ENCODE data around the gene C10orf71. TPM values are rescaled to one million over a fixed set of nuclear protein-coding genes. Genes with fewer than 3 reads are reported as not detected.

Gene C10orf71
- total and polyA plus RNA-seq, 7 experiments from 2014 or later, result not detected

DNA sequence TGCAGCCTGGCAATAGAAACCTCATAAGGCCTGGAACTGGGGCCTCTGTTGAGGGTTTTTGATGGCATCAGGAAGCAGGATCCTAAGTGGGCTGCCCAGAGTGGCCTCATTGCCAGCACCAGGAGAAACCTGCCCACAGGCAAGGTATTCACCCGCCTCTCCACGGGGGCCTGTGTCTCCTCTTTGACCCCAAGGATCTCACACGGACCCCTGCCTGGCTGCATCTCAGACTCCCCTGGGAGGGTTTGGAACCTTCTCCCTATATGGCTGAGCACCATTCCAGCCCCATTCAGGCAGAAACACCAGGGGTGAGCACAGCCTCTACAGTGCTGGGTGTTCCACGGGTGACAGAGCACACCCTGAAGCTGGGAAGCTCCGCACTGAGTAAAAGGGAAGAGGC, 14.6 kb upstream of the C10orf71 start:
- Histone ChIP-seq H3K27me3 (ENCODE audit: control insufficient read depth in 2 of 2, insufficient read depth in 2 of 2, low read length in 2 of 2) (no peaks in the 10 kb centered on the region), H3K27ac (ENCODE audit: low read depth, low read length) (no peak overlapping the region), H3K4me1 (ENCODE audit: control insufficient read depth in 2 of 2, insufficient read depth in 2 of 2, low read length in 2 of 2) (no peaks in the 10 kb centered on the region), H3K4me3 (ENCODE audit: low read length) (no peak overlapping the region), H3K9me3 (ENCODE audit: control insufficient read depth in 2 of 3, low read length in 3 of 3) (no peaks in the 10 kb centered on the region), H3K36me3 (ENCODE audit: control insufficient read depth in 2 of 3, insufficient read depth in 3 of 3, low read length in 3 of 3) (no peaks in the 10 kb centered on the region)
- Mint-ChIP-seq H3K36me3 (no peaks in the 10 kb centered on the region), H3K4me1 (peaks cover 0 to 4% (median 0%) of the 10 kb centered on the region in 7 donors), H3K27me3 (peaks cover 0 to 8% (median 3%) of the 10 kb centered on the region in 5 donors), H3K9me3 (no peaks in the 10 kb centered on the region), H3K27ac (no peak overlapping the region), H3K4me3 (no peak overlapping the region)
- ChIA-PET CTCF (no interaction called here), POLR2A (interaction anchor here (0.7 kb wide), 1 partner anchor 451 kb away, joined by 3 read pairs; no protein-coding TSS in a partner anchor)
- ATAC-seq (no peak), DNase-seq (no peak)
- intact Hi-C loops (cut with micrococcal nuclease), result no loop called here

DNA sequence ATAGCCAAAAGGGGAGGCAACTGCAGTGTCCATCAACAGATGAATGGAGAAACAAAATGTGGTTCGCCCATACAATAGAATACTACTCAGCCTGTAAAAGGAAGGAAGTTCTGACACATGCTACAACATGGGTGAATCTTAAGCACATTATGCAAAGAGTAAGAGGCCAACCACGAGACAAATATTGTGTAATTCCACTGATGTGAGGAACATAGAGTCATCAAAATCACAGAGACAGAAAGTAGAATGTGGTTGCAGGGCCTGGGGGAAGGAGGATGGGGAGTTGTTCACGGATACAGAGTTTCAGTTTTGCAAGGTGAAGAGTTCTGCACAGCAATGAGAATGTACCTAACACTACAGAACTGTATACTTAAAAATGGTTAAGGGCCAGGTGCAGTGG, 13.7 kb upstream of the C10orf71 start:
- peak; percentile 73 for ATAC-seq
- intact Hi-C loops (cut with micrococcal nuclease), result no loop called here
- POLR2A ChIA-PET, result no interaction called here
- Histone ChIP-seq H3K36me3 (ENCODE audit: control insufficient read depth in 2 of 3, insufficient read depth in 3 of 3, low read length in 3 of 3) (no peaks in the 10 kb centered on the region), H3K27me3 (ENCODE audit: control insufficient read depth in 2 of 2, insufficient read depth in 2 of 2, low read length in 2 of 2) (no peaks in the 10 kb centered on the region), H3K27ac (ENCODE audit: low read depth, low read length) (no peak overlapping the region), H3K4me1 (ENCODE audit: control insufficient read depth in 2 of 2, insufficient read depth in 2 of 2, low read length in 2 of 2) (no peaks in the 10 kb centered on the region), H3K9me3 (ENCODE audit: control insufficient read depth in 2 of 3, low read length in 3 of 3) (no peaks in the 10 kb centered on the region), H3K4me3 (ENCODE audit: low read length) (no peak overlapping the region)
- no peaks in the 10 kb centered on the region for H3K36me3 Mint-ChIP-seq
- H3K4me3 Mint-ChIP-seq, result no peak overlapping the region
- H3K27ac Mint-ChIP-seq, result no peak overlapping the region
- H3K27me3 Mint-ChIP-seq, result peaks cover 0 to 4% (median 0%) of the 10 kb centered on the region in 5 donors
- no peak for DNase-seq
- H3K9me3 Mint-ChIP-seq, result no peaks in the 10 kb centered on the region
- CTCF ChIA-PET, result no interaction called here
- no peaks in the 10 kb centered on the region for H3K4me1 Mint-ChIP-seq

DNA sequence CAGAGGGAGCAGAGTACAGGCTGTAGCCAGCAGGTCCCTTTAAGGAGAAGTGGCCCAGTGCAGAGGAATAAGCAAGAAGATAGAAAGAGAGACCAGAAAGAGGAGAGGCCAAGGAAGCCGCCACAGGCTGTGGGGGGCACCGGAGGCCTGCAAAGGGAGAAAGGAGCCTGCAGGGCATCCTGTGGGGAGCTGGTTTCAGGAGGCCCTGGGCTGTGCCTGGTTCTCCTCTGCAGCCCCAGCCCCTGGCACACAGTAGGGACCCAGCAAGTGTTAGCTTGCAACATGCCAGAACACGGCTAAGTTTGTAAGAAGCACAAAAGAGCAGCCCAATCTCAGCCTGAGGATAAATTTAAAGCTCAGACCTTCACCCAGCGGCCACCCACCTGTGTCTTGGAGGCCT, 12.3 kb upstream of the C10orf71 start:
- Histone ChIP-seq H3K27ac (ENCODE audit: low read depth, low read length) (no peak overlapping the region), H3K36me3 (ENCODE audit: control insufficient read depth in 2 of 3, insufficient read depth in 3 of 3, low read length in 3 of 3) (no peaks in the 10 kb centered on the region), H3K9me3 (ENCODE audit: control insufficient read depth in 2 of 3, low read length in 3 of 3) (no peaks in the 10 kb centered on the region), H3K4me3 (ENCODE audit: low read length) (no peak overlapping the region), H3K27me3 (ENCODE audit: control insufficient read depth in 2 of 2, insufficient read depth in 2 of 2, low read length in 2 of 2) (no peaks in the 10 kb centered on the region), H3K4me1 (ENCODE audit: control insufficient read depth in 2 of 2, insufficient read depth in 2 of 2, low read length in 2 of 2) (no peaks in the 10 kb centered on the region)
- no peaks in the 10 kb centered on the region for H3K4me1 Mint-ChIP-seq
- DNase-seq (no peak), ATAC-seq (no peak)
- H3K9me3 Mint-ChIP-seq, result no peaks in the 10 kb centered on the region
- intact Hi-C loops (cut with micrococcal nuclease), result no loop called here
- CTCF ChIA-PET, result no interaction called here
- POLR2A ChIA-PET, result no interaction called here
- H3K27ac Mint-ChIP-seq, result no peak overlapping the region
- no peak overlapping the region for H3K4me3 Mint-ChIP-seq
- peaks cover 0 to 9% (median 3%) of the 10 kb centered on the region in 5 donors for H3K27me3 Mint-ChIP-seq
- H3K36me3 Mint-ChIP-seq, result no peaks in the 10 kb centered on the region

DNA sequence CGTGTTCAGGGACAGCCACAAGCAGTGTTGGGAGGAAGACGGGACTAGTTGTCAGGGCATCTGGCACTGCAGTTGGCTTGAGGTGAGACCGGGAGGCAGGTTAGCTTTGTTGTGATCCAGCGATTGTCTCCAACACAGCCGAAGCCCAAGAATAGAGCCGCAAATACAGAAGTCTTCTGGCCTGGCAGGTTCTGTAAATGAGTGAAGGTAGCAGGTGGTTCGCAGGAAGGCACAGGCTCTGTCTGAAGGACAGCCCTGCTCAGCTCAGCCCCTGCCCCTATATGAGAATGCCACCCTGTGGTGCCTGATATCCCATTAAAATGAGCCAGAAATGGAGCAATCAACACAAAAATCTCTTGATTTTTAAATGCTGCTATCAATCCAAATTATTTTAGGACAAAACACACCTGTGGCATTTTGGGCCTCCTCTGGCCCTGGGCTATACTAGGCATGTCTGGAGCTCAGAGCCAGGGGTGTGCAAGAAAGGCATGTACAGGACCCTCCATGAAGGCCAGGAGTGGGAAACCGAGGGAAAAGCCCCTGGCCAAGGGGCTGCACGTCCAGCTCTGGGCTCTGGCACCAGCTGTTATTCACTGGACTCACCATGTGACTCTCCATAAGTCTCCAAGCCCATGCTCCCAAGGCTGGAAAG, 11.2 kb upstream of the C10orf71 start:
- Mint-ChIP-seq H3K4me3 (no peak overlapping the region), H3K9me3 (no peaks in the 10 kb centered on the region), H3K27ac (no peak overlapping the region), H3K27me3 (peaks cover 2 to 16% (median 6%) of the 10 kb centered on the region in 5 donors), H3K36me3 (no peaks in the 10 kb centered on the region), H3K4me1 (no peaks in the 10 kb centered on the region)
- H3K27ac ChIP-seq (ENCODE audit: low read depth, low read length), result no peak overlapping the region
- no peak overlapping the region for H3K4me3 ChIP-seq (ENCODE audit: low read length)
- intact Hi-C loops (cut with micrococcal nuclease), result no loop called here
- no peaks in the 10 kb centered on the region for H3K4me1 ChIP-seq (ENCODE audit: control insufficient read depth in 2 of 2, insufficient read depth in 2 of 2, low read length in 2 of 2)
- DNase-seq (no peak), ATAC-seq (no peak)
- H3K9me3 ChIP-seq (ENCODE audit: control insufficient read depth in 2 of 3, low read length in 3 of 3), result no peaks in the 10 kb centered on the region
- H3K36me3 ChIP-seq (ENCODE audit: control insufficient read depth in 2 of 3, insufficient read depth in 3 of 3, low read length in 3 of 3), result no peaks in the 10 kb centered on the region
- POLR2A ChIA-PET, result no interaction called here
- CTCF ChIA-PET, result no interaction called here
- H3K27me3 ChIP-seq (ENCODE audit: control insufficient read depth in 2 of 2, insufficient read depth in 2 of 2, low read length in 2 of 2), result no peaks in the 10 kb centered on the region

DNA sequence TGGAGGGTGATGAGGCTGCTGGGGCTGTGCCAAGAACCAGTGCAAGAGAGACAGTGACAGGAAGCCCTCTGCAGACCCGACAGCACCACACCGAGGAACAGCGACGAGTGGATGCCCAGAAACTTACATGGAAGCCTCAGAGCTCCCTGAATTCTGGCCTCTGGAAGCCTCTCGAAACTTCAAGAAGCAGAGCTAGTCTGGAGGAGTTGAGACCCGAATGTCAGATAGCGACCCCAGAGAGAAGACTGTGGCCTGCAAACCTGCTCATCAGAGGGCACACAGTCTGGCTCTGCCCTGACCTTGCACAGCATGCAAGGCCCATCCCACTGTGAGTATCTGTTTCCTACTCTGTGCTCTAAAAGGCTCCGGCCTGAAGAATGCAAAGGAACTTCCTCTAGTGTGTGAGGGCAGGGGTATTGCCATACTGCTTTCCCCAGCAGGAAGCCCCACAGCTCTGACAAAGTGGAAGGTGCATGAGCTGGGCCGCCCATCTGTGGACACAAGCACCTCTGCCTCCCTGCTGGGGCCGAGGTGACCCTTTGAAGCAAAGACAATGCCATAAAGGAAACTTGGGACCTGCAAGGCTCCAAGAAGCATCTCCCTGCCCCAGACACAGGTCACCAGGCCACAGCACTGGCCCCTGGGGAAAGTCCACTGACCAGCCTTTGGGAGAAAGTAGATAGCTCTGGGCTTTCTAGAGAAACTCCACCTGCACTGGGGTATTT, 10.5 kb upstream of the C10orf71 start:
- no peak for DNase-seq
- no peak for ATAC-seq
- Histone ChIP-seq H3K36me3 (ENCODE audit: control insufficient read depth in 2 of 3, insufficient read depth in 3 of 3, low read length in 3 of 3) (no peaks in the 10 kb centered on the region), H3K27ac (ENCODE audit: low read depth, low read length) (no peak overlapping the region), H3K4me3 (ENCODE audit: low read length) (no peak overlapping the region), H3K4me1 (ENCODE audit: control insufficient read depth in 2 of 2, insufficient read depth in 2 of 2, low read length in 2 of 2) (no peaks in the 10 kb centered on the region), H3K27me3 (ENCODE audit: control insufficient read depth in 2 of 2, insufficient read depth in 2 of 2, low read length in 2 of 2) (no peaks in the 10 kb centered on the region), H3K9me3 (ENCODE audit: control insufficient read depth in 2 of 3, low read length in 3 of 3) (no peaks in the 10 kb centered on the region)
- H3K27me3 Mint-ChIP-seq, result peaks cover 5 to 21% (median 10%) of the 10 kb centered on the region in 5 donors
- CTCF ChIA-PET, result no interaction called here
- H3K4me1 Mint-ChIP-seq, result peaks cover 0 to 2% (median 0%) of the 10 kb centered on the region in 7 donors
- POLR2A ChIA-PET, result no interaction called here
- H3K36me3 Mint-ChIP-seq, result no peaks in the 10 kb centered on the region
- no peak overlapping the region for H3K4me3 Mint-ChIP-seq
- intact Hi-C loops (cut with micrococcal nuclease), result no loop called here
- no peak overlapping the region for H3K27ac Mint-ChIP-seq
- H3K9me3 Mint-ChIP-seq, result no peaks in the 10 kb centered on the region

DNA sequence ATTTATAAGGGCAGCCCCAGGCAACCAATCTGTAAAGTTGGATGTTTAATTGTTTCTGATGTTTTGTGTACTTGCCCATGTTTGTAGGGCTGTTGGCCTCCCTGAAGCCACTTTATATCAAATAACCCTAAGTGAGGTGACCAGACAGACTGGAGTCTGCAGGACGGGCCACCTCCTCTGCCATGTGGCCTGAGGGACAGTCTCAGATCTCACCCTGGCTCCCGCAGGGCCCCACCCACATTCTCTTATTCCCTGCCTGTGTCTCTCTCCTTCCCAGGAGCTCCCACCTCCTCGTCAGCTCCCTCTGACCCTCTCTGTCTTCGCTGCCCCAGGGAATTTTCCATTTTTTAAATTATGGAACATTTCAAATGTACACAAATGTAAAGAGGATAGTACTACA, 9.5 kb upstream of the C10orf71 start:
- Histone ChIP-seq H3K36me3 (ENCODE audit: control insufficient read depth in 2 of 3, insufficient read depth in 3 of 3, low read length in 3 of 3) (no peaks in the 10 kb centered on the region), H3K4me1 (ENCODE audit: control insufficient read depth in 2 of 2, insufficient read depth in 2 of 2, low read length in 2 of 2) (no peaks in the 10 kb centered on the region), H3K9me3 (ENCODE audit: control insufficient read depth in 2 of 3, low read length in 3 of 3) (no peaks in the 10 kb centered on the region), H3K27me3 (ENCODE audit: control insufficient read depth in 2 of 2, insufficient read depth in 2 of 2, low read length in 2 of 2) (no peaks in the 10 kb centered on the region), H3K4me3 (ENCODE audit: low read length) (no peak overlapping the region), H3K27ac (ENCODE audit: low read depth, low read length) (no peak overlapping the region)
- Mint-ChIP-seq H3K4me1 (peaks cover 0 to 2% (median 0%) of the 10 kb centered on the region in 7 donors), H3K36me3 (no peaks in the 10 kb centered on the region), H3K27me3 (peaks cover 5 to 21% (median 10%) of the 10 kb centered on the region in 5 donors), H3K4me3 (no peak overlapping the region), H3K27ac (no peak overlapping the region), H3K9me3 (no peaks in the 10 kb centered on the region)
- DNase-seq (no peak), ATAC-seq (no peak)
- ChIA-PET POLR2A (no interaction called here), CTCF (no interaction called here)
- intact Hi-C loops (cut with micrococcal nuclease), result no loop called here

DNA sequence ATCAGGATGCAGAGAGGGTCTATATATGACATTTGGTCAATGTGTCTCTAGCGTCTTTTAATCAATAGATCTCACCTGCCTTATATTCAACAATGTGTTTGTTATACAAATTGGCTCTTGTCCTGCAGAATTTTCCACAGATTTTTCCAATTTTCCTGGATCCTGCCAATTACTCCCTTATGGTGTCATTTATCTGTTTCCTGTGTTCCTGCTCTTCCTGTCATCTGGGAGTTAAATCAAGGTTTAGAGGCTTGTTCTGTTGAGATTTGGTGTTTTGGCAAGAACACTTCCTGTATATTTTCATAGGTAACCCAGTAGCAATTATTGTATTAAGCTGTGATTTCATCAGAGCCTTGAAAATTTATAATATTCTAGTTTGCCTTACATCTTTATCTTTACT, 8.8 kb upstream of the C10orf71 start:
- Mint-ChIP-seq H3K9me3 (no peaks in the 10 kb centered on the region), H3K4me3 (no peak overlapping the region), H3K27me3 (peaks cover 5 to 21% (median 10%) of the 10 kb centered on the region in 5 donors), H3K4me1 (peaks cover 0 to 2% (median 0%) of the 10 kb centered on the region in 7 donors), H3K36me3 (no peaks in the 10 kb centered on the region), H3K27ac (no peak overlapping the region)
- POLR2A ChIA-PET, result no interaction called here
- no peaks in the 10 kb centered on the region for H3K4me1 ChIP-seq (ENCODE audit: control insufficient read depth in 2 of 2, insufficient read depth in 2 of 2, low read length in 2 of 2)
- CTCF ChIA-PET, result no interaction called here
- H3K9me3 ChIP-seq (ENCODE audit: control insufficient read depth in 2 of 3, low read length in 3 of 3), result no peaks in the 10 kb centered on the region
- no peak overlapping the region for H3K4me3 ChIP-seq (ENCODE audit: low read length)
- no peaks in the 10 kb centered on the region for H3K27me3 ChIP-seq (ENCODE audit: control insufficient read depth in 2 of 2, insufficient read depth in 2 of 2, low read length in 2 of 2)
- DNase-seq, result no peak
- H3K36me3 ChIP-seq (ENCODE audit: control insufficient read depth in 2 of 3, insufficient read depth in 3 of 3, low read length in 3 of 3), result no peaks in the 10 kb centered on the region
- ATAC-seq, result no peak
- H3K27ac ChIP-seq (ENCODE audit: low read depth, low read length), result no peak overlapping the region
- intact Hi-C loops (cut with micrococcal nuclease), result no loop called here

Measured in naive thymus-derived CD4-positive, alpha-beta T cell (primary cell).